ENCODE results near the gene FBXO22.
"Not testable (repeated sequence)": the region's sequence is repeated elsewhere in the genome, so short reads cannot be mapped to it uniquely, and the experiment has no call there.

DNA sequence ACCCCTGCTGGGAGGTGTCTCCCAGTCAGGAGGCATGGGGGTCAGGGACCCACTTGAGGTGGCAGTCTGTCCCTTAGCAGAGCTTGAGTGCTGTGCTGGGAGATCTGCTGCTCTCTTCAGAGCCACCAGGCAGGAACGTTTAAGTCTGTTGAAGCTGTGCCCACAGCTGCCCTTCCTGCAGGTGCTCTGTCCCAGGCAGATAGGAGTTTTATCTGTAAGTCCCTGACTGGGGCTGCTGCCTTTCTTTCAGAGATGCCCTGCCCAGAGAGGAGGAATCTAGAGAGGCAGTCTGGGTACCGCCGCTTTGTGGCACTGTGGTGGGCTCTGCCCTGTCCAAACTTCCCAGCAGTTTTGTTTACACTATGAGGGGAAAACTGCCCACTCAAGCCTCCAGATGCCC is 73.1 kb downstream of the FBXO22 start:
- TF ChIP-seq CTCF (optimal IDR thresholded peaks at IDR 0.05 in 1 of 3, IDR thresholded peaks at IDR 0.05 in 1 of 3, conservative IDR thresholded peaks at IDR 0.05 in 1 of 3; ENCODE audit: extremely low read depth in 1 of 3, insufficient read depth in 2 of 3, low read length in 3 of 3); EZH2 (IDR thresholded peaks at IDR 0.05; ENCODE audit: low read length): not testable (repeated sequence)

All from keratinocyte (primary cell).